H9 (cell line): Measurements from ENCODE around the gene NEK7. TPM values are rescaled to one million over a fixed set of nuclear protein-coding genes. Genes with fewer than 3 reads are reported as not detected.

ENCODE experiments used
- DNase-seq: peaks from one replicate; pipeline ENCODE4 v3.0.0-alpha.2; 2017
- H2AFZ ChIP-seq: one replicate; pipeline ENCODE4 v1.6.1; 2013; ENCODE audit warnings: mild to moderate bottlenecking, low read length, control low read depth, moderate library complexity
- H2AK5ac ChIP-seq: 2 replicates; pipeline ENCODE4 v1.6.1; 2013; ENCODE audit warnings: low read length, control low read depth, mixed read lengths; ENCODE audit not compliant: insufficient read length
- H2BK120ac ChIP-seq: one replicate; pipeline ENCODE4 v1.6.1; 2013; ENCODE audit warnings: low read depth, mild to moderate bottlenecking, low read length, control low read depth, inconsistent platforms; ENCODE audit not compliant: poor library complexity, severe bottlenecking
- H2BK12ac ChIP-seq: 2 replicates; pipeline ENCODE4 v1.6.1; 2013; ENCODE audit warnings: low read length, control low read depth, mixed read lengths, low read depth; ENCODE audit not compliant: insufficient read length
- H2BK15ac ChIP-seq: 2 replicates; pipeline ENCODE4 v1.6.1; 2013; ENCODE audit warnings: low read depth, low read length, control low read depth
- H2BK20ac ChIP-seq: one replicate; pipeline ENCODE4 v1.6.1; 2013; ENCODE audit warnings: low read depth, mild to moderate bottlenecking, low read length, control low read depth, inconsistent platforms; ENCODE audit not compliant: poor library complexity, severe bottlenecking
- H2BK5ac ChIP-seq: 2 replicates; pipeline ENCODE4 v1.6.1; 2013; ENCODE audit warnings: low read length, control low read depth, mixed read lengths; ENCODE audit not compliant: insufficient read length
- H3K14ac ChIP-seq: 2 replicates; pipeline ENCODE4 v1.6.1; 2013; ENCODE audit warnings: low read length, control low read depth; ENCODE audit not compliant: insufficient read depth
- H3K18ac ChIP-seq: 2 replicates; pipeline ENCODE4 v1.6.1; 2013; ENCODE audit warnings: low read depth, mild to moderate bottlenecking, mixed read lengths, low read length, control low read depth; ENCODE audit not compliant: insufficient read length
- H3K23ac ChIP-seq: 2 replicates; pipeline ENCODE4 v1.6.1; 2013; ENCODE audit warnings: low read length, control low read depth, mixed read lengths, low read depth; ENCODE audit not compliant: insufficient read length
- H3K23me2 ChIP-seq: 2 replicates; pipeline ENCODE4 v1.6.1; 2013; ENCODE audit warnings: low read depth, mild to moderate bottlenecking, mixed read lengths, low read length, control low read depth; ENCODE audit not compliant: insufficient read length, poor library complexity, severe bottlenecking
- H3K27ac ChIP-seq: 2 replicates; pipeline ENCODE4 v1.5.1; 2013; ENCODE audit warnings: low read length, control low read depth, mixed read lengths, low read depth; ENCODE audit not compliant: insufficient read length
- H3K27me3 ChIP-seq: 2 replicates; pipeline ENCODE4 v1.6.1; 2013; ENCODE audit warnings: low read length, control low read depth, inconsistent platforms; ENCODE audit not compliant: insufficient read depth
- H3K4ac ChIP-seq: 2 replicates; pipeline ENCODE4 v1.6.1; 2013; ENCODE audit warnings: low read depth, mild to moderate bottlenecking, control low read depth, inconsistent platforms, low read length, moderate library complexity
- H3K4me1 ChIP-seq: 2 replicates; pipeline ENCODE4 v1.6.1; 2013; ENCODE audit warnings: low read length, control low read depth, inconsistent platforms; ENCODE audit not compliant: insufficient read depth
- H3K4me2 ChIP-seq: 2 replicates; pipeline ENCODE4 v1.6.1; 2013; ENCODE audit warnings: low read length, control low read depth, mixed read lengths; ENCODE audit not compliant: insufficient read length, insufficient read depth
- H3K56ac ChIP-seq: 2 replicates; pipeline ENCODE4 v1.6.1; 2013; ENCODE audit warnings: low read depth, mild to moderate bottlenecking, mixed read lengths, low read length, control low read depth; ENCODE audit not compliant: insufficient read length
- H3K79me1 ChIP-seq: 2 replicates; pipeline ENCODE4 v1.6.1; 2013; ENCODE audit warnings: low read depth, mild to moderate bottlenecking, moderate library complexity, low read length, control low read depth, inconsistent platforms; ENCODE audit not compliant: insufficient read depth, poor library complexity, severe bottlenecking
- H3K79me2 ChIP-seq: 2 replicates; pipeline ENCODE4 v1.6.1; 2013; ENCODE audit warnings: low read length, control low read depth, inconsistent platforms; ENCODE audit not compliant: insufficient read depth
- H3K9ac ChIP-seq: 2 replicates; pipeline ENCODE4 v1.6.1; 2013; ENCODE audit warnings: low read length, control low read depth, mixed read lengths; ENCODE audit not compliant: insufficient read length; ENCODE audit errors: extremely low read depth
- H3K9me3 ChIP-seq: one replicate; pipeline ENCODE4 v1.6.1; 2013; ENCODE audit warnings: low read depth, low read length, inconsistent platforms; ENCODE audit not compliant: control insufficient read depth
- H3T11ph ChIP-seq: one replicate; pipeline ENCODE4 v1.6.1; 2013; ENCODE audit warnings: mild to moderate bottlenecking, low read length, control low read depth, inconsistent platforms
- H4K20me1 ChIP-seq: one replicate; pipeline ENCODE4 v1.6.1; 2013; ENCODE audit not compliant: control insufficient read depth, insufficient read length, insufficient read depth
- H4K5ac ChIP-seq: 2 replicates; pipeline ENCODE4 v1.6.1; 2013; ENCODE audit warnings: low read depth, mild to moderate bottlenecking, mixed read lengths, low read length, control low read depth; ENCODE audit not compliant: insufficient read length
- H4K8ac ChIP-seq: replicated peaks from 2 replicates; pipeline ENCODE4 v1.6.1; 2013; ENCODE audit warnings: low read length, control low read depth, mixed read lengths, low read depth; ENCODE audit not compliant: insufficient read length
- H4K91ac ChIP-seq: 2 replicates; pipeline ENCODE4 v1.6.1; 2013; ENCODE audit warnings: low read depth, mild to moderate bottlenecking, moderate library complexity, mixed read lengths, low read length, control low read depth; ENCODE audit not compliant: insufficient read length
- H3K27ac Mint-ChIP-seq, 3 experiments: 2 replicates in 2 of 3; 3 replicates in 1 of 3; pipeline ENCODE4 v1.8.0; 2020 to 2021; ENCODE audit warnings: mixed read lengths in 3 of 3, mild to moderate bottlenecking in 1 of 3, moderate library complexity in 1 of 3
- H3K27me3 Mint-ChIP-seq: 2 replicates; pipeline ENCODE4 v1.8.0; 2021; ENCODE audit warnings: low read depth, mild to moderate bottlenecking, moderate library complexity, mixed read lengths
- H3K36me3 Mint-ChIP-seq, 3 experiments: 2 replicates in 2 of 3; 3 replicates in 1 of 3; pipeline ENCODE4 v1.8.0; 2020 to 2021; ENCODE audit warnings: low read depth in 3 of 3, mixed read lengths in 3 of 3; ENCODE audit not compliant: insufficient read depth in 1 of 3
- H3K4me1 Mint-ChIP-seq, 2 experiments: 2 replicates each; pipeline ENCODE4 v1.8.0; 2020; ENCODE audit warnings: mixed read lengths in 2 of 2
- H3K4me3 Mint-ChIP-seq, 2 experiments: 2 replicates in 1 of 2; 3 replicates in 1 of 2; pipeline ENCODE4 v1.8.0; 2020 to 2021; ENCODE audit warnings: mild to moderate bottlenecking in 2 of 2, mixed read lengths in 2 of 2, moderate library complexity in 1 of 2
- H3K9me3 Mint-ChIP-seq, 2 experiments: 2 replicates in 1 of 2; 3 replicates in 1 of 2; pipeline ENCODE4 v1.8.0; 2020; ENCODE audit warnings: mild to moderate bottlenecking in 2 of 2, mixed read lengths in 2 of 2, moderate library complexity in 1 of 2
- WGBS: extraction: QIAGEN DNeasy Blood & Tissue Kit; methylation state at CpG from one replicate; pipeline ENCODE4 v1.1.7; 2013; ENCODE audit warnings: missing lambda C conversion rate, low lambda C conversion rate, mixed read lengths; ENCODE audit not compliant: insufficient read length; ENCODE audit errors: extremely low coverage; 5-methylcytosine and 5-hydroxymethylcytosine counted together
- total RNA-seq: library from RNA; stranded (reverse); gene quantifications from 2 replicates; pipeline ENCODE4 v1.2.1, GENCODE V29; 2021
- TF ChIP-seq, protein P1 (sequence below): fragments of 200-600 bp; sonication (generic); conservative IDR thresholded peaks from 3 replicates; pipeline ENCODE4 v1.8.0; 2021; ENCODE audit warnings: antibody characterized with exemption, mild to moderate bottlenecking

NEK7 gene
- total RNA-seq, 1 experiment from 2014 or later: 9.6 TPM

DNA sequence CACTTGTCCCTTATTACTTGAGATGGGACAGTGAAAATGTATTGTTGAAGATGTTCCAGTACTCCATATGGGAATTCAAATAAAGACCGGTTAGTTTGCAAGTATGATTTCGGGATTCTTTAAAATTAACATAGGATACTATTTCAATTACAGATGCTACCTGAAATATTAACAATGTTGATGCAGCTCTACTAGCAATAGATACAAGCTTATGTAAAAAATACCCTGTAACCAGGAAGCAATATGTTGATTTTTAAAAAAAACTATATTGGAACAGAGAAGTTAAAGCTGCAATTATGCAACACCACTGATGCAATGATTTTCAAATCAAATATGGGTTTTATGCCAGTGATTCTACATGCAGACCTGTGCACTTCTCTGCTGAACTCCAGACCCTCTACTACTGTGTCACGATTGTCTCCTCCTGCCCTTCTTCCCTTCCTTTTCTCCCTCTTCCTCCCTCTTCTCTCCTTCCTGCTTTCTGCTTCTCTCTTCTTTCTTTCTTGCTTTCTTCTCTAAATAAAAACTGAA is 204.5 kb downstream of the NEK7 start:
- Histone ChIP-seq H2BK12ac (no peak overlapping the region), H3K56ac (no peak overlapping the region), H3K23ac (no peak overlapping the region), H3K27ac (no peak overlapping the region), H4K20me1 (no peaks in the 10 kb centered on the region), H3K4me1 (peaks cover 2% of the 10 kb centered on the region; the same call in 1 of the 2 replicates), H2BK5ac (no peak overlapping the region), H2BK120ac (no peak overlapping the region), H3K79me2 (no peaks in the 10 kb centered on the region), H2BK15ac (no peak overlapping the region), H4K5ac (no peak overlapping the region), H3K14ac (no peak overlapping the region), H3K27me3 (no peaks in the 10 kb centered on the region), H3K4me2 (no peak overlapping the region), H4K8ac (no peak overlapping the region), H3K9me3 (no peaks in the 10 kb centered on the region), H2BK20ac (no peak overlapping the region), H2AK5ac (no peak overlapping the region), H3K18ac (no peak overlapping the region), H3T11ph (no peak overlapping the region), H3K79me1 (no peaks in the 10 kb centered on the region), H3K23me2 (no peaks in the 10 kb centered on the region), H3K4ac (no peak overlapping the region), H3K9ac (no peak overlapping the region), H2AFZ (no peak overlapping the region), H4K91ac (no peak overlapping the region)
- WGBS: no CpG with 5 or more reads among the region's 3 CpGs
- peak overlapping the region in 1 of 2 experiments; percentile 2; a peak in 1 of 5 replicates for H3K4me3 Mint-ChIP-seq
- no peaks in the 10 kb centered on the region for H3K27me3 Mint-ChIP-seq
- H3K36me3 Mint-ChIP-seq: no peaks in the 10 kb centered on the region
- no peak for DNase-seq
- H3K4me1 Mint-ChIP-seq: peaks cover 7 to 8% of the 10 kb centered on the region in 2 experiments
- H3K27ac Mint-ChIP-seq: peak overlapping the region in 1 of 3 experiments; percentile 31; a peak in 1 of 7 replicates
- TF ChIP-seq, protein P1, sequence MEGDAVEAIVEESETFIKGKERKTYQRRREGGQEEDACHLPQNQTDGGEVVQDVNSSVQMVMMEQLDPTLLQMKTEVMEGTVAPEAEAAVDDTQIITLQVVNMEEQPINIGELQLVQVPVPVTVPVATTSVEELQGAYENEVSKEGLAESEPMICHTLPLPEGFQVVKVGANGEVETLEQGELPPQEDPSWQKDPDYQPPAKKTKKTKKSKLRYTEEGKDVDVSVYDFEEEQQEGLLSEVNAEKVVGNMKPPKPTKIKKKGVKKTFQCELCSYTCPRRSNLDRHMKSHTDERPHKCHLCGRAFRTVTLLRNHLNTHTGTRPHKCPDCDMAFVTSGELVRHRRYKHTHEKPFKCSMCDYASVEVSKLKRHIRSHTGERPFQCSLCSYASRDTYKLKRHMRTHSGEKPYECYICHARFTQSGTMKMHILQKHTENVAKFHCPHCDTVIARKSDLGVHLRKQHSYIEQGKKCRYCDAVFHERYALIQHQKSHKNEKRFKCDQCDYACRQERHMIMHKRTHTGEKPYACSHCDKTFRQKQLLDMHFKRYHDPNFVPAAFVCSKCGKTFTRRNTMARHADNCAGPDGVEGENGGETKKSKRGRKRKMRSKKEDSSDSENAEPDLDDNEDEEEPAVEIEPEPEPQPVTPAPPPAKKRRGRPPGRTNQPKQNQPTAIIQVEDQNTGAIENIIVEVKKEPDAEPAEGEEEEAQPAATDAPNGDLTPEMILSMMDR: no peak
- H3K9me3 Mint-ChIP-seq: no peaks in the 10 kb centered on the region
